ENCODE results near the gene SSC5D.
"Not testable (repeated sequence)": the region's sequence is repeated elsewhere in the genome, so short reads cannot be mapped to it uniquely, and the experiment has no call there.

SSC5D gene

GRCh38 chr19:55487924-55488687 is at the start of gene SSC5D:
TSS of gene SSC5D (plus strand) at chr19:55488436. CDS start at chr19:55488590, 154 bp downstream.
- no peak for DNase-seq (ENCODE audit: low read depth in 2 of 2, low spot score in 1 of 2)

GRCh38 chr19:55439052-55439451 is 49.2 kb upstream of the SSC5D start:
- DNase-seq (ENCODE audit: low read depth in 2 of 2, low spot score in 1 of 2): no peak

- no peak for DNase-seq (ENCODE audit: low read depth in 2 of 2, low spot score in 1 of 2)
Measured at GRCh38 chr19:55440411-55441105, 47.7 kb upstream of the SSC5D start.

GRCh38 chr19:55441319-55441691 is 46.9 kb upstream of the SSC5D start:
- DNase-seq (ENCODE audit: low read depth in 2 of 2, low spot score in 1 of 2): no peak

GRCh38 chr19:55441692-55442321 is 46.4 kb upstream of the SSC5D start:
- no peak for DNase-seq (ENCODE audit: low read depth in 2 of 2, low spot score in 1 of 2)

- DNase-seq (ENCODE audit: low read depth in 2 of 2, low spot score in 1 of 2): no peak
Measured at GRCh38 chr19:55442372-55442961, 45.8 kb upstream of the SSC5D start.

GRCh38 chr19:55443045-55443823 is 45.0 kb upstream of the SSC5D start, which contains the start of gene SHISA7:
TSS of gene SHISA7 (minus strand) at chr19:55443300. CDS start at chr19:55442863, 437 bp downstream.
- no peak for DNase-seq (ENCODE audit: low read depth in 2 of 2, low spot score in 1 of 2)

GRCh38 chr19:55443824-55444480 is 44.3 kb upstream of the SSC5D start:
- DNase-seq (ENCODE audit: low read depth in 2 of 2, low spot score in 1 of 2): no peak

GRCh38 chr19:55444646-55445045 is 43.6 kb upstream of the SSC5D start:
- DNase-seq (ENCODE audit: low read depth in 2 of 2, low spot score in 1 of 2): no peak

GRCh38 chr19:55446060-55446459 is 42.2 kb upstream of the SSC5D start:
- DNase-seq (ENCODE audit: low read depth in 2 of 2, low spot score in 1 of 2): no peak

GRCh38 chr19:55447421-55448174 is 40.6 kb upstream of the SSC5D start:
- no peak for DNase-seq (ENCODE audit: low read depth in 2 of 2, low spot score in 1 of 2)

GRCh38 chr19:55448175-55448490 is 40.1 kb upstream of the SSC5D start:
- DNase-seq (ENCODE audit: low read depth in 2 of 2, low spot score in 1 of 2): not testable (repeated sequence)

- DNase-seq (ENCODE audit: low read depth in 2 of 2, low spot score in 1 of 2): no peak
Measured at GRCh38 chr19:55449469-55449868, 38.8 kb upstream of the SSC5D start.

GRCh38 chr19:55451163-55451964 is 36.9 kb upstream of the SSC5D start:
- no peak for DNase-seq (ENCODE audit: low read depth in 2 of 2, low spot score in 1 of 2)

- DNase-seq (ENCODE audit: low read depth in 2 of 2, low spot score in 1 of 2): no peak
Measured at GRCh38 chr19:55451965-55452748, 36.1 kb upstream of the SSC5D start.

- no peak for DNase-seq (ENCODE audit: low read depth in 2 of 2, low spot score in 1 of 2)
Measured at GRCh38 chr19:55452749-55453346, 35.4 kb upstream of the SSC5D start.

GRCh38 chr19:55453511-55454260 is 34.5 kb upstream of the SSC5D start:
- DNase-seq (ENCODE audit: low read depth in 2 of 2, low spot score in 1 of 2): no peak

Data from stimulated activated CD8-positive, alpha-beta memory T cell treated with anti-CD3 and anti-CD28 coated beads, Interleukin-4, amount 100 ng/mL, for 4 hours (primary cell).